HG03097 (cell line): ENCODE measurements around the gene DCAF15.

Source experiments
- ATAC-seq: cut with Tn5 transposase; IDR thresholded peaks from one replicate; pipeline ENCODE4 v1.9.1; 2021; ENCODE audit not compliant: unreplicated experiment, low FRiP score

DCAF15 gene

DNA sequence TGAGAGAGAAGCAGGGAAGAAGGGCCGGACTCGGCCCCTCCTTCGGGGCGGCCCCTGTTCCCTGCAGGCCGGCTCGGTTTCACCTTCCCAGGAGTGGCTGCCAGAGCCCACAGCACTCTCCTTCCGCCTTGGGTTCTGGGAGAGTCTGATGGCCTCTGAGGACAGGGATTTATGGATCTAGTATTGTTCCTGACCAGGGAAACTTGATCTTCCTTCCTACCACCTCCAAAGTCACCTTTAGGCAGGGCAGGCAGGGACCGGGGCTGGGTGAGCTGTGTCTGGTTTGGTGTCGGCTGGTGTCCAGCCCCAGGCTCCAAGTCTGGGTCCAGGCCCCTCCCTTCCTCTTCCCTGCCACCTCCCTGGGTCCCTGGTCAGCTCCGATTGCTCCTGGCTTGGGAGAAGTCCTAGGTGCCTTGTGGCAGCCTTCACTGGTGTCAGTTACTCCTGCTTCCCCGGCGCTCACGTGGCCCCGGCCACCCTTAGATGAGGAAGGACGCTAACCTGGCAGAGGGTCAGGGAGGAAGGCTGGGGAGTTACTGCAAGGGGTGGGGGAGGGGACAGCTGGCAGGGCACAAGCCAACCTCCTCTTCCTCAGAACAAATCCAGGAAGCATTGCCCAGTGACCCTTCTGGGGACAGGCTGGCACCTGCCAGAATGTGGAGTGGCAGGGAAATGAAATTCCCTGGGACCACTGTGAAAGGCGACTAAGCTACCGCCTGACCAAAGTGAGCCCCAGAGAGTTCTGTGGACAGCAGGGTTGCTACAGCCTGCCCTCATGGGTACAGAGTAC, 35.0 kb downstream of the DCAF15 start:
- no peak for ATAC-seq

DNA sequence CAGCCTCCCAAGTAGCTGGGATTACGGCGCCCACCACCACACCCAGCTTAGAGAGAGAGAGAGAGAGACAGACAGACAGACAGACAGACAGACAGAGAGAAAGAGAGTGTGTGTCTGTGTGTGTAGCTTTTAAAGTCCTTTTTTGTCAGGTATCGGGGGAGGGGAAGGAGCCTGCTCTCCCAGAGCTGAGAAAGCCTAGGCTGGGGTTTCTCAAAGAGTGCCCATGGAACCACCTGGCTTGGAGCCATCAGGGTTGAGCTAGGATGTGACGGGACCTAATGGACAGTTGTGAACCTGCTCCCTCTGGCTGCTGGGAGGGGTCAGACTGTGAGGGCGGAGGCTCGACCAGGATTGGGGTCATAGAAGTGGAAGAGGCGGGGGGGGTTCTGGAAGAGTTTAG, 37.2 kb downstream of the DCAF15 start:
- ATAC-seq = no peak

GRCh38 chr19:13990085-13990484, 37.8 kb downstream of the DCAF15 start:
- no peak for ATAC-seq

DNA sequence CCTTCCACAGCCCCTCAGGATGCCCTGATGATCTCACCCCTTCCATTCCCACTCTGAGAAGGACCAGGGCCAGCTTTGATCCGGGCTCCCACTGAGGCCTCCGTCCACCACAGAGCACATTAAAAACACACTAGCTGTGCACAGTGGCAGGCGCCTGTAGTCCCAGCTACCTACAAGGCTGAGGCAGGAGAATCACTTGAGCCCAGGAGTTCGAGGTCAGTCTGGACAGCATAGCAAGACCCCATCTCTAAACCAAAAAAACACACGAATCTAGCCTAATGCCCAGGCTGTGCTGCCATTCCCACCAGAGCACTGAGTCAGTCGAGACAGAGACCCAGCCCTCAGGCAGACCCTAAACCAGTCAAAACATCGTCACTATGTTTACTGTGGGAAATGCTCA, 39.7 kb downstream of the DCAF15 start:
- no peak for ATAC-seq

DNA sequence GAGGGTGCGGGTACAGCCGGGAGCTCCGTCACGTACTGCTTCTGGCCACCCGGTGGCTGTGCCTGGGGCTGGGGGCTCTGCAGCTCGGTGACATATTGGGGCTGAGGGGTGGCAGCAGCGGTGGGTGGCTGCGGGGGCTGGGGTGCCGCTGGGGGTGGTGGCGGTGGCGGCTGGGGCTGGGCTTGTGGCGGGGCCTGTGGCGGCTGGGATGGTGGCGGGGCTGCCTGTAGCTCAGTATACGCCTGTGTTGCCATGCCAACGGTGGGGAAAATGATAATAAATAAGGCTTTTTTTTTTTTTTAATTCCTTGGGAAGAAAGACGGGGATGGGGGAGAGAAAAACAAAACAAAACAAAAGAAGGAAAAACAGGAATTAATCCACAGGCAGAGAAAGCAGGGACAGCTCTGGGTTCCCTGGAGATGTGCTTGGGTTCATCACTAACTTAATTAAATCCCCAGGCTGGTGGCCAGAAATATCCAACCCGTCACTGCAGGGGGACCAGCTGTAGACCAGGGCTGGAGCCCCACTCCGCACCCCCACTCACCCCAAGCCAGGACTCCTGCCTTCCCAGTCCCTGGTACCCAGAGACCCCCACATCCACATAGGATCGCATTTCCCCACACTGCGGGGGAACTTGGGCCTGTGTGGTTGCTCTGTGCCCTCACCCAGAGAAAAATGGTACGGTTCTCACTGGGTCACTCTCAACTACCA, 41.4 kb downstream of the DCAF15 start:
- ATAC-seq = no peak

DNA sequence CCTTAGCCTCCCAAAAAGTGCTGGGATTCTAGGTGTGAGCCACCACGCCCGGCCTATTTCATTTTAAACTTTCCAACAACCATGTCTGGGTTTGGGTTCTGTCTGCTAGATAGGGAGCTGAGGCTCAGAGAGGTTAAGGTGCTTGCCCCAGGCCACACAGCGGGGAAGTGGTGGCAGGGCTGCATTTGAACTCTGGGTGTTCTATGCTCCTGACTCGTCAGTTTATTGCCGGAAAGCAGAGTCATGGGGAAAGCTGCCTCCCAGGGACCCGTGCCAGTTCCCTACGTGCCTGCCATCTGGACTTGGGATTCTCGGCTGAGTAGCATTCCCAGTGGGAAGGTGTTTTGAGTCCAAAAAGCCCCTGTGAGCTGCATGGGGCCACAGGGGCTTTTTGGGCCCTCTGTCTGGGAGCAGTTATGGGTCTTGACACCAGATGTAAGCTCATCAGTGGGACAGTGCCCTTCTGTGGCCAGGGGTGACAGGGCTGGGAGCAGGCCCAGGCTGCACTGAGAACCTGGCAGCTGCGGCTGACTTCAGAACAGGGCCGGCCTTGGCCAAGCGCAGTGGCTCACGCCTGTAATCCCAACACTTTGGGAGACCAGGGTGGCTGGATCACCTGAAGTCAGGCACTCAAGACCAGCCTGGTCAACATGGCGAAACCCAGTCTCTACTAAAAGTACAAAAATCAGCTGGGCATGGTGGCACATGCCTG, 42.9 kb downstream of the DCAF15 start:
- ATAC-seq = no peak

DNA sequence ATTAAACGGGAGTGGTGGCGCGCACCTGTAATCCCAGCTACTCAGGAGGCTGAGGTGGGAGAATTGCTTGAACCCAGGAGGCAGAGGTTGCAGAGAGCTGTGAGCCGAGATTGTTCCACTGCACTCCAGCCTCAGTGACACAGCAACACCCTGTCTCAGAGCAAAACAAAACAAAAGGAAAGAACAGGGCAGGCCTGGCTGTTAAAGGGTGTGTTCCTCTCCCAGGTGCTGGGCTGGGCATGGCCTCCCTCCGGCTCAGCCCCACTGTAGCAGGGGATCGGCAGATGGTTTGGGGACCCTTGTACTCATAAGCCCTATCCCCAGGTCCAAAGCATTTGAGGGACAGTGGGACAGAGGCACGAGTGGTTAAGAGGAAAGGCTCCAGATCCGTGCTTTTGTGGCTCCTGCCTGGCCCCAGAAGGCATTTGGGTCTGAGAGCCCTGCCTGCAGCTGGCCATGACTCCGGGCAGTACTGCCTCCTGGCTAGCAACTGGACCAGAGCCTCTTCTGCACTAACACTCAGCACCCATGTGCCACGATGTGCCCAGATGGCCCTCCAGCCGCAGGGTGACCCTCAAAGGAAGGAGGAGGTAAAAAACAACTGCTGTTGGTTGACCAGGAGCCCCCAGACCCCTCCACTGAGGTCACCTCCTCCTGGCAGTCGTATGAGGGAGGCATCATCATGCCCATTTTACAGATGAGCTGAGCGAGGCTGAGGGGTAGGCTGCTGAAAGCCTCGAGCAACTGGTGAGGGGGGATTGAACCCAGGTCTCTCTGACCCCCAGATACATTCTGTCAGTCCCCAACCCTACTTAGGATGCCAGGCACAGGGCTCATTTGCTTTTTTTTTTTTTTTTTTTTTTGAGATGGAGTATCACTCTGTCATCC, 43.8 kb downstream of the DCAF15 start:
- no peak for ATAC-seq

DNA sequence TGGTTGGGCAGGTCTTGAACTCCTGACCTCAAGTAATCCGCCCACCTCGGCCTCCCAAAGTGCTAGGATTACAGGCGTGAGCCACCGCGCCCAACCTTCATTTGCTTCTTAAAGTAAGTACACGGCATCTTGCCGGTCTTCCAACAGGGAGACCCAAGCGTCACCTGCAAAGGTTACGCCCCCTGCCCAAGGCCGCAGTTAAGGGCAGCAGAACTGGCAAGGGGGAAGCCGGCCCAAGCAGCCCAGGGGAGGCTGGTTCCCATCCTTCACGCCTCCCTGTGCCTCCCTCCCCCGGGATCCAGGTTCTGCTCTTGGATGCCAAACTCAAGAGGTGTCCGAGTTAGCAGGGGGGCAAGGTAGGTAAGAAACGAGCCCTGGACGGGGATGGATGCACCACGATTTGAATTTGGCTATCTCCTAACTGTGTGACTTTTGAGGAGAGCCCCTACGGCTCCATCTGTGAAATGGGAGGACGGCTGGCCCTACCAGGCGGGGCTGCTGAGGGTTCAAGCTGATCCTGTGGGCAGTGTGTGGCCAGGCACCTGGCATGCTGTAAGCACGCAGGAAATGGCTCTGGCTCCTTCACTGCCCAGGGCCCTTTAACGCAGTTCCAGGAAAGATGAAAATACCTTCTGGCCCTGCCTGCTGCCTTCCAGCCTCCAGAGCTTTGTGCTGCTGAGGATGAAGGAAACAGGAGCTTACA, 44.8 kb downstream of the DCAF15 start:
- ATAC-seq = no peak

- no peak for ATAC-seq
These were observed 45.3 kb downstream of the DCAF15 start for GRCh38 chr19:13997631-13997962.

- no peak for ATAC-seq
These were observed 46.1 kb downstream of the DCAF15 start for GRCh38 chr19:13998426-13998825.

- no peak for ATAC-seq
These were observed 46.8 kb downstream of the DCAF15 start for GRCh38 chr19:13999085-13999484.

GRCh38 chr19:14000691-14001375, 48.5 kb downstream of the DCAF15 start:
- no peak for ATAC-seq

- no peak for ATAC-seq
These were observed 50.4 kb downstream of the DCAF15 start for GRCh38 chr19:14002571-14003250.

GRCh38 chr19:14003251-14004055, 51.1 kb downstream of the DCAF15 start:
- ATAC-seq = no peak

- ATAC-seq = no peak
These were observed 52.5 kb downstream of the DCAF15 start for GRCh38 chr19:14004619-14005348.

GRCh38 chr19:14005349-14006084, 53.2 kb downstream of the DCAF15 start:
- peak; percentile 26 for ATAC-seq
